A172 (cell line): ENCODE data around the gene SMIM20. TPM values are rescaled to one million over a fixed set of nuclear protein-coding genes. Genes with fewer than 3 reads are reported as not detected.

Experiments
- DNase-seq: peaks from one replicate; pipeline ENCODE4 v3.0.0-alpha.2; 2015; ENCODE audit warnings: low spot score
- total RNA-seq: library from RNA; depleted of rRNA; stranded (reverse); fragments of >200 nt; shearing (Covaris generic); gene quantifications from 2 replicates; pipeline ENCODE4 v1.2.3, GENCODE V29; 2014; rRNA removed

SMIM20 gene
- total RNA-seq, 1 experiment from 2014 or later: 44.7 TPM

- no peak for DNase-seq
Observed at GRCh38 chr4:25955705-25956104, 41.7 kb downstream of the SMIM20 start.

GRCh38 chr4:25956260-25956659 lies 42.2 kb downstream of the SMIM20 start:
- DNase-seq: no peak

GRCh38 chr4:25958110-25958509 lies 44.1 kb downstream of the SMIM20 start:
- no peak for DNase-seq

GRCh38 chr4:25962393-25962792 lies 48.4 kb downstream of the SMIM20 start:
- DNase-seq: no peak

GRCh38 chr4:25965629-25966028 lies 51.6 kb downstream of the SMIM20 start:
- DNase-seq: no peak

- DNase-seq: no peak
Observed at GRCh38 chr4:25966171-25966570, 52.2 kb downstream of the SMIM20 start.

GRCh38 chr4:25969374-25970155 lies 55.5 kb downstream of the SMIM20 start:
- no peak for DNase-seq

- no peak for DNase-seq
Observed at GRCh38 chr4:25970226-25970675, 56.2 kb downstream of the SMIM20 start.

GRCh38 chr4:25970691-25971432 lies 56.8 kb downstream of the SMIM20 start:
- DNase-seq: no peak

GRCh38 chr4:25972366-25972765 lies 58.3 kb downstream of the SMIM20 start:
- DNase-seq: no peak

GRCh38 chr4:25972984-25973745 lies 59.1 kb downstream of the SMIM20 start:
- no peak for DNase-seq

- no peak for DNase-seq
Observed at GRCh38 chr4:25976780-25977179, 62.8 kb downstream of the SMIM20 start.

GRCh38 chr4:25977397-25978170 lies 63.6 kb downstream of the SMIM20 start:
- DNase-seq: no peak

GRCh38 chr4:25978327-25978726 lies 64.3 kb downstream of the SMIM20 start:
- no peak for DNase-seq

Other genes with a start within 250 kb of the SMIM20 start
- 66.6 and 67.0 TPM in 2 replicates for gene SEL1L3, start 51.2 kb upstream of the SMIM20 start, total RNA-seq